K562 (cell line): ENCODE results near the gene ARPC4. TPM values are rescaled to one million over a fixed set of nuclear protein-coding genes. Genes with fewer than 3 reads are reported as not detected.

Experiments used
- CLOCK ChIP-seq: fragments of 250-450 bp; sonication (Bioruptor Pico); IDR thresholded peaks from 2 replicates; pipeline ENCODE4 v1.4.0; 2020; ENCODE audit warnings: mild to moderate bottlenecking, moderate library complexity, borderline replicate concordance
- CREBBP ChIP-seq: IDR thresholded peaks from one replicate; pipeline ENCODE4 v1.6.1; 2012; ENCODE audit warnings: low read depth, mild to moderate bottlenecking, control low read depth, inconsistent platforms, low read length
- ETS2 ChIP-seq: IDR thresholded peaks from 2 replicates; pipeline ENCODE4 v1.6.1; 2016; ENCODE audit warnings: borderline replicate concordance, missing genetic modification characterization, mild to moderate bottlenecking, moderate library complexity, missing compliant biosample characterization; ENCODE audit not compliant: poor library complexity, severe bottlenecking
- FOSL1 ChIP-seq: fragments of 200-800 bp; sonication (Bioruptor generic); conservative IDR thresholded peaks from 2 replicates; pipeline ENCODE4 v1.6.1; 2016; ENCODE audit warnings: missing genetic modification characterization, missing compliant biosample characterization
- HMBOX1 ChIP-seq: sonication (generic); IDR thresholded peaks from 2 replicates; pipeline ENCODE4 v1.6.1; 2016
- IRF1 ChIP-seq: sonication (generic); formaldehyde crosslinking; IDR thresholded peaks from 2 replicates; pipeline ENCODE4 v1.8.0; 2022; ENCODE audit warnings: missing genetic modification reagents, mild to moderate bottlenecking, borderline replicate concordance
- KLF10 ChIP-seq: fragments of 250-450 bp; sonication (Bioruptor Pico); IDR thresholded peaks from 2 replicates; pipeline ENCODE4 v1.6.1; 2021; ENCODE audit warnings: matching md5 sums
- MIER1 ChIP-seq: fragments of 450-650 bp; IDR thresholded peaks from 2 replicates; pipeline ENCODE4 v1.6.1; 2016; ENCODE audit warnings: antibody characterized with exemption, mild to moderate bottlenecking, low read depth
- PRMT5 ChIP-seq: sonication (generic); formaldehyde crosslinking; IDR thresholded peaks from 2 replicates; pipeline ENCODE4 v1.5.0; 2020; ENCODE audit warnings: missing genetic modification reagents
- SRSF7 ChIP-seq: fragments of 200-400 bp; formaldehyde crosslinking; optimal IDR thresholded peaks from 2 replicates; pipeline ENCODE3; 2017; ENCODE audit warnings: mild to moderate bottlenecking, low read depth, low read length
- SUPT5H ChIP-seq: fragments of 450-650 bp; IDR thresholded peaks from 2 replicates; pipeline ENCODE4 v1.6.1; 2016
- ZBTB9 ChIP-seq: fragments of 450-650 bp; formaldehyde crosslinking; IDR thresholded peaks from 2 replicates; pipeline ENCODE4 v1.4.0; 2020; ENCODE audit warnings: mild to moderate bottlenecking, moderate library complexity
- ZNF12 ChIP-seq: sonication (generic); formaldehyde crosslinking; IDR thresholded peaks from 2 replicates; pipeline ENCODE4 v1.4.0; 2020; ENCODE audit warnings: mild to moderate bottlenecking, missing genetic modification reagents
- ZNF449 ChIP-seq: fragments of 250-450 bp; sonication (Bioruptor Pico); IDR thresholded peaks from 2 replicates; pipeline ENCODE4 v1.8.0; 2022; ENCODE audit warnings: moderate library complexity, mild to moderate bottlenecking, inconsistent platforms
- ZNF780A ChIP-seq: fragments of 250-450 bp; sonication (Bioruptor Pico); IDR thresholded peaks from 2 replicates; pipeline ENCODE4 v1.5.0; 2021; ENCODE audit warnings: mild to moderate bottlenecking
- polyA plus RNA-seq, 8 experiments: library from polyadenylated mRNA; depleted of rRNA in 4 of 8; stranded (reverse) in 5 of 8; unstranded in 3 of 8; fragments of >200 nt; fragmentation: Nextera tagmentation in 2 of 8; fragmentation: Illumina TruSeq in 1 of 8; extraction: Ambion mirVana in 2 of 8; extraction: Trizol in 1 of 8; gene quantifications; 2 replicates each; pipeline versions ENCODE4 v1.2.1 to v1.2.3, GENCODE V29; 2011 to 2014; ENCODE audit warnings: inconsistent platforms in 1 of 8, missing spikeins in 1 of 8
- total RNA-seq, 7 experiments: library from RNA; depleted of rRNA in 6 of 7; stranded (reverse); fragments of >200 nt in 6 of 7; fragmentation: Illumina TruSeq in 2 of 7; extraction: Trizol in 2 of 7; gene quantifications; 2 replicates each; pipeline versions ENCODE4 v1.2.1 to v1.2.3, GENCODE V29; 2011 to 2021; ENCODE audit warnings: low replicate concordance in 1 of 7

Gene ARPC4
- total and polyA plus RNA-seq, 9 of the 15 experiments (the other 6 are each of a cell fraction or from before 2014, with no cell fraction given) = 20.1 to 153 (median 119) TPM

- TF ChIP-seq SRSF7 (no peak), ZBTB9 (CRISPR knock-in tag) (no peak), MIER1 (no peak), ZNF449 (no peak), FOSL1 (peak; percentile 65; the same call in 1 of the 2 replicates), KLF10 (CRISPR knock-in tag) (no peak), CREBBP (no peak), ETS2 (no peak), ZNF780A (CRISPR knock-in tag) (no peak), SUPT5H (no peak), IRF1 (CRISPR knock-in tag) (no peak), CLOCK (CRISPR knock-in tag) (no peak), ZNF12 (CRISPR knock-in tag) (no peak), PRMT5 (CRISPR knock-in tag) (no peak), HMBOX1 (no peak)
These were observed 10.8 kb upstream of the ARPC4 start (continued) for GRCh38 chr3:9781978-9782603.
